ENCODE measurements around the gene HIGD2A. TPM values are rescaled to one million over a fixed set of nuclear protein-coding genes. Genes with fewer than 3 reads are reported as not detected.

Gene HIGD2A
- total and polyA plus RNA-seq, 2 of the 13 experiments (the other 11 are each of a cell fraction or from before 2014, with no cell fraction given): 89.2 to 146 TPM

DNA sequence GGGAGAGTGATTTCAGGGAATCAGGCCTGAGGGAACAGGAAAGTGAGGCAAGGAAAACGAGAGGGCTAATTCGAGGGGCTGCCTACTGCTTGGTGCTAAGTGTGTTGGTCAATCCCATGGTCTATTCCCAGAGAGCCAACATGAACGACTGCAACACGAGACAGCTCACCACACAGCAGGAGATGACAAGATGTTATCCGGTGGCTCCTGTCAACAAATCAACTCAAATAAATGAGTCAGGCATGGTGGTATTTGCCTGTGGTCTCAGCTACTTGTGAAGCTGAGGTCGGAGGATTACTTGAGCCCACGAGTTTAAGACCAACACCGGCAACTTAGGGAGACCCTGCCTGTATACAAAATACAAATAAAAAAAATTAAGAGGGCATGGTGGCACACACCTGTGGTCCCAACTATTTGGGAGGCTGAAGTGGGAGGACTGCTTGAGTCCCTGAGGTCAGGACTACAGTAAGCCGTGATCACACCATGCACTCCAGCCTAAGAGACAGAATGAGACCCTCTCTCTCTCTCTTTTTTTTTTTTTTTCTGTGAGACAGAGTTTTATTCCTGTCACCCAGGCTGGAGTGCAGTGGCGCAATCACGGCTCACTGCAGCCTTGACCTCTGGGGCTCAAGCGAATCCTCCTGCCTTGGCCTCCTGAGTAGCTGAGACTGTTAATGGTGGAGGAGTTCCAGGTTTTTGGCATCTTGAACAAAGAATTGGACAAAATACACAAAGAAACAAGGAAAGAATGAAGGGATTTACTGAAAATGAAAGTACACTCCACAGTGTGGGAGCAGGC, 50.6 kb downstream of the HIGD2A start (continued):
- TF ChIP-seq, protein P1, sequence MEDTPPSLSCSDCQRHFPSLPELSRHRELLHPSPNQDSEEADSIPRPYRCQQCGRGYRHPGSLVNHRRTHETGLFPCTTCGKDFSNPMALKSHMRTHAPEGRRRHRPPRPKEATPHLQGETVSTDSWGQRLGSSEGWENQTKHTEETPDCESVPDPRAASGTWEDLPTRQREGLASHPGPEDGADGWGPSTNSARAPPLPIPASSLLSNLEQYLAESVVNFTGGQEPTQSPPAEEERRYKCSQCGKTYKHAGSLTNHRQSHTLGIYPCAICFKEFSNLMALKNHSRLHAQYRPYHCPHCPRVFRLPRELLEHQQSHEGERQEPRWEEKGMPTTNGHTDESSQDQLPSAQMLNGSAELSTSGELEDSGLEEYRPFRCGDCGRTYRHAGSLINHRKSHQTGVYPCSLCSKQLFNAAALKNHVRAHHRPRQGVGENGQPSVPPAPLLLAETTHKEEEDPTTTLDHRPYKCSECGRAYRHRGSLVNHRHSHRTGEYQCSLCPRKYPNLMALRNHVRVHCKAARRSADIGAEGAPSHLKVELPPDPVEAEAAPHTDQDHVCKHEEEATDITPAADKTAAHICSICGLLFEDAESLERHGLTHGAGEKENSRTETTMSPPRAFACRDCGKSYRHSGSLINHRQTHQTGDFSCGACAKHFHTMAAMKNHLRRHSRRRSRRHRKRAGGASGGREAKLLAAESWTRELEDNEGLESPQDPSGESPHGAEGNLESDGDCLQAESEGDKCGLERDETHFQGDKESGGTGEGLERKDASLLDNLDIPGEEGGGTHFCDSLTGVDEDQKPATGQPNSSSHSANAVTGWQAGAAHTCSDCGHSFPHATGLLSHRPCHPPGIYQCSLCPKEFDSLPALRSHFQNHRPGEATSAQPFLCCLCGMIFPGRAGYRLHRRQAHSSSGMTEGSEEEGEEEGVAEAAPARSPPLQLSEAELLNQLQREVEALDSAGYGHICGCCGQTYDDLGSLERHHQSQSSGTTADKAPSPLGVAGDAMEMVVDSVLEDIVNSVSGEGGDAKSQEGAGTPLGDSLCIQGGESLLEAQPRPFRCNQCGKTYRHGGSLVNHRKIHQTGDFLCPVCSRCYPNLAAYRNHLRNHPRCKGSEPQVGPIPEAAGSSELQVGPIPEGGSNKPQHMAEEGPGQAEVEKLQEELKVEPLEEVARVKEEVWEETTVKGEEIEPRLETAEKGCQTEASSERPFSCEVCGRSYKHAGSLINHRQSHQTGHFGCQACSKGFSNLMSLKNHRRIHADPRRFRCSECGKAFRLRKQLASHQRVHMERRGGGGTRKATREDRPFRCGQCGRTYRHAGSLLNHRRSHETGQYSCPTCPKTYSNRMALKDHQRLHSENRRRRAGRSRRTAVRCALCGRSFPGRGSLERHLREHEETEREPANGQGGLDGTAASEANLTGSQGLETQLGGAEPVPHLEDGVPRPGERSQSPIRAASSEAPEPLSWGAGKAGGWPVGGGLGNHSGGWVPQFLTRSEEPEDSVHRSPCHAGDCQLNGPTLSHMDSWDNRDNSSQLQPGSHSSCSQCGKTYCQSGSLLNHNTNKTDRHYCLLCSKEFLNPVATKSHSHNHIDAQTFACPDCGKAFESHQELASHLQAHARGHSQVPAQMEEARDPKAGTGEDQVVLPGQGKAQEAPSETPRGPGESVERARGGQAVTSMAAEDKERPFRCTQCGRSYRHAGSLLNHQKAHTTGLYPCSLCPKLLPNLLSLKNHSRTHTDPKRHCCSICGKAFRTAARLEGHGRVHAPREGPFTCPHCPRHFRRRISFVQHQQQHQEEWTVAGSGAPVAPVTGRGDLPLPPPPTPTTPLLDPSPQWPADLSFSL (CRISPR knock-in tag; IDR thresholded peaks at IDR 0.05): no peak
- no peak for TF ChIP-seq ZNF10 (CRISPR knock-in tag; IDR thresholded peaks at IDR 0.05; ENCODE audit: borderline replicate concordance, low read depth)
- TF ChIP-seq ONECUT2 (CRISPR knock-in tag; IDR thresholded peaks at IDR 0.05): no peak
- TF ChIP-seq, protein P2, sequence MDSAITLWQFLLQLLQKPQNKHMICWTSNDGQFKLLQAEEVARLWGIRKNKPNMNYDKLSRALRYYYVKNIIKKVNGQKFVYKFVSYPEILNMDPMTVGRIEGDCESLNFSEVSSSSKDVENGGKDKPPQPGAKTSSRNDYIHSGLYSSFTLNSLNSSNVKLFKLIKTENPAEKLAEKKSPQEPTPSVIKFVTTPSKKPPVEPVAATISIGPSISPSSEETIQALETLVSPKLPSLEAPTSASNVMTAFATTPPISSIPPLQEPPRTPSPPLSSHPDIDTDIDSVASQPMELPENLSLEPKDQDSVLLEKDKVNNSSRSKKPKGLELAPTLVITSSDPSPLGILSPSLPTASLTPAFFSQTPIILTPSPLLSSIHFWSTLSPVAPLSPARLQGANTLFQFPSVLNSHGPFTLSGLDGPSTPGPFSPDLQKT (CRISPR knock-in tag; IDR thresholded peaks at IDR 0.05; ENCODE audit: borderline replicate concordance): no peak
- 0 out of 2 replicates have a peak, but pooled peaks have one; percentile 30 for TF ChIP-seq PHF21A (CRISPR knock-in tag; IDR thresholded peaks at IDR 0.05)
- no peak for TF ChIP-seq RFX3 (CRISPR knock-in tag; IDR thresholded peaks at IDR 0.05)
- peak; percentile 84 for TF ChIP-seq ZMYM3 (CRISPR knock-in tag; IDR thresholded peaks at IDR 0.05)
- no peak for TF ChIP-seq ZNF670 (CRISPR knock-in tag; IDR thresholded peaks at IDR 0.05; ENCODE audit: borderline replicate concordance)
- no peak for TF ChIP-seq ZFX (CRISPR knock-in tag; IDR thresholded peaks at IDR 0.05; ENCODE audit: low read depth)
- TF ChIP-seq MAFG (CRISPR knock-in tag; IDR thresholded peaks at IDR 0.05): no peak
- TF ChIP-seq ZNF12 (CRISPR knock-in tag; IDR thresholded peaks at IDR 0.05): no peak; the same call in 1 of the 2 replicates
- TF ChIP-seq, protein P3, sequence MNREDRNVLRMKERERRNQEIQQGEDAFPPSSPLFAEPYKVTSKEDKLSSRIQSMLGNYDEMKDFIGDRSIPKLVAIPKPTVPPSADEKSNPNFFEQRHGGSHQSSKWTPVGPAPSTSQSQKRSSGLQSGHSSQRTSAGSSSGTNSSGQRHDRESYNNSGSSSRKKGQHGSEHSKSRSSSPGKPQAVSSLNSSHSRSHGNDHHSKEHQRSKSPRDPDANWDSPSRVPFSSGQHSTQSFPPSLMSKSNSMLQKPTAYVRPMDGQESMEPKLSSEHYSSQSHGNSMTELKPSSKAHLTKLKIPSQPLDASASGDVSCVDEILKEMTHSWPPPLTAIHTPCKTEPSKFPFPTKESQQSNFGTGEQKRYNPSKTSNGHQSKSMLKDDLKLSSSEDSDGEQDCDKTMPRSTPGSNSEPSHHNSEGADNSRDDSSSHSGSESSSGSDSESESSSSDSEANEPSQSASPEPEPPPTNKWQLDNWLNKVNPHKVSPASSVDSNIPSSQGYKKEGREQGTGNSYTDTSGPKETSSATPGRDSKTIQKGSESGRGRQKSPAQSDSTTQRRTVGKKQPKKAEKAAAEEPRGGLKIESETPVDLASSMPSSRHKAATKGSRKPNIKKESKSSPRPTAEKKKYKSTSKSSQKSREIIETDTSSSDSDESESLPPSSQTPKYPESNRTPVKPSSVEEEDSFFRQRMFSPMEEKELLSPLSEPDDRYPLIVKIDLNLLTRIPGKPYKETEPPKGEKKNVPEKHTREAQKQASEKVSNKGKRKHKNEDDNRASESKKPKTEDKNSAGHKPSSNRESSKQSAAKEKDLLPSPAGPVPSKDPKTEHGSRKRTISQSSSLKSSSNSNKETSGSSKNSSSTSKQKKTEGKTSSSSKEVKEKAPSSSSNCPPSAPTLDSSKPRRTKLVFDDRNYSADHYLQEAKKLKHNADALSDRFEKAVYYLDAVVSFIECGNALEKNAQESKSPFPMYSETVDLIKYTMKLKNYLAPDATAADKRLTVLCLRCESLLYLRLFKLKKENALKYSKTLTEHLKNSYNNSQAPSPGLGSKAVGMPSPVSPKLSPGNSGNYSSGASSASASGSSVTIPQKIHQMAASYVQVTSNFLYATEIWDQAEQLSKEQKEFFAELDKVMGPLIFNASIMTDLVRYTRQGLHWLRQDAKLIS (CRISPR knock-in tag; IDR thresholded peaks at IDR 0.05): no peak
- TF ChIP-seq CBX5 (CRISPR knock-in tag; IDR thresholded peaks at IDR 0.05; ENCODE audit: borderline replicate concordance): 0 out of 2 replicates have a peak, but pooled peaks have one; percentile 36
- TF ChIP-seq FOXJ3 (CRISPR knock-in tag; IDR thresholded peaks at IDR 0.05; ENCODE audit: borderline replicate concordance): no peak
- no peak for TF ChIP-seq ZEB1 (IDR thresholded peaks at IDR 0.05; ENCODE audit: insufficient replicate concordance, low read depth)
- no peak for TF ChIP-seq KLF11 (CRISPR knock-in tag; IDR thresholded peaks at IDR 0.05)
- TF ChIP-seq SRF (IDR thresholded peaks at IDR 0.05; ENCODE audit: low read depth, low read length): no peak
- TF ChIP-seq TEAD3 (CRISPR knock-in tag; optimal IDR thresholded peaks at IDR 0.05; ENCODE audit: borderline replicate concordance): peak; percentile 74
- TF ChIP-seq ZNF879 (CRISPR knock-in tag; IDR thresholded peaks at IDR 0.05): no peak

Data from HepG2 (cell line).